H9 (cell line): ENCODE data around the gene BMP8A. TPM values are rescaled to one million over a fixed set of nuclear protein-coding genes. Genes with fewer than 3 reads are reported as not detected.

Experiments used
- DNase-seq: peaks from one replicate; pipeline ENCODE4 v3.0.0-alpha.2; 2017
- H2AFZ ChIP-seq: one replicate; pipeline ENCODE4 v1.6.1; 2013; ENCODE audit warnings: mild to moderate bottlenecking, low read length, control low read depth, moderate library complexity
- H2AK5ac ChIP-seq: 2 replicates; pipeline ENCODE4 v1.6.1; 2013; ENCODE audit warnings: low read length, control low read depth, mixed read lengths; ENCODE audit not compliant: insufficient read length
- H2BK120ac ChIP-seq: one replicate; pipeline ENCODE4 v1.6.1; 2013; ENCODE audit warnings: low read depth, mild to moderate bottlenecking, low read length, control low read depth, inconsistent platforms; ENCODE audit not compliant: poor library complexity, severe bottlenecking
- H2BK12ac ChIP-seq: 2 replicates; pipeline ENCODE4 v1.6.1; 2013; ENCODE audit warnings: low read length, control low read depth, mixed read lengths, low read depth; ENCODE audit not compliant: insufficient read length
- H2BK15ac ChIP-seq: 2 replicates; pipeline ENCODE4 v1.6.1; 2013; ENCODE audit warnings: low read depth, low read length, control low read depth
- H2BK20ac ChIP-seq: one replicate; pipeline ENCODE4 v1.6.1; 2013; ENCODE audit warnings: low read depth, mild to moderate bottlenecking, low read length, control low read depth, inconsistent platforms; ENCODE audit not compliant: poor library complexity, severe bottlenecking
- H2BK5ac ChIP-seq: 2 replicates; pipeline ENCODE4 v1.6.1; 2013; ENCODE audit warnings: low read length, control low read depth, mixed read lengths; ENCODE audit not compliant: insufficient read length
- H3K14ac ChIP-seq: 2 replicates; pipeline ENCODE4 v1.6.1; 2013; ENCODE audit warnings: low read length, control low read depth; ENCODE audit not compliant: insufficient read depth
- H3K18ac ChIP-seq: 2 replicates; pipeline ENCODE4 v1.6.1; 2013; ENCODE audit warnings: low read depth, mild to moderate bottlenecking, mixed read lengths, low read length, control low read depth; ENCODE audit not compliant: insufficient read length
- H3K23ac ChIP-seq: 2 replicates; pipeline ENCODE4 v1.6.1; 2013; ENCODE audit warnings: low read length, control low read depth, mixed read lengths, low read depth; ENCODE audit not compliant: insufficient read length
- H3K23me2 ChIP-seq: 2 replicates; pipeline ENCODE4 v1.6.1; 2013; ENCODE audit warnings: low read depth, mild to moderate bottlenecking, mixed read lengths, low read length, control low read depth; ENCODE audit not compliant: insufficient read length, poor library complexity, severe bottlenecking
- H3K27ac ChIP-seq: 2 replicates; pipeline ENCODE4 v1.5.1; 2013; ENCODE audit warnings: low read length, control low read depth, mixed read lengths, low read depth; ENCODE audit not compliant: insufficient read length
- H3K27me3 ChIP-seq: 2 replicates; pipeline ENCODE4 v1.6.1; 2013; ENCODE audit warnings: low read length, control low read depth, inconsistent platforms; ENCODE audit not compliant: insufficient read depth
- H3K4ac ChIP-seq: 2 replicates; pipeline ENCODE4 v1.6.1; 2013; ENCODE audit warnings: low read depth, mild to moderate bottlenecking, control low read depth, inconsistent platforms, low read length, moderate library complexity
- H3K4me1 ChIP-seq: 2 replicates; pipeline ENCODE4 v1.6.1; 2013; ENCODE audit warnings: low read length, control low read depth, inconsistent platforms; ENCODE audit not compliant: insufficient read depth
- H3K4me2 ChIP-seq: 2 replicates; pipeline ENCODE4 v1.6.1; 2013; ENCODE audit warnings: low read length, control low read depth, mixed read lengths; ENCODE audit not compliant: insufficient read length, insufficient read depth
- H3K56ac ChIP-seq: 2 replicates; pipeline ENCODE4 v1.6.1; 2013; ENCODE audit warnings: low read depth, mild to moderate bottlenecking, mixed read lengths, low read length, control low read depth; ENCODE audit not compliant: insufficient read length
- H3K79me1 ChIP-seq: 2 replicates; pipeline ENCODE4 v1.6.1; 2013; ENCODE audit warnings: low read depth, mild to moderate bottlenecking, moderate library complexity, low read length, control low read depth, inconsistent platforms; ENCODE audit not compliant: insufficient read depth, poor library complexity, severe bottlenecking
- H3K79me2 ChIP-seq: 2 replicates; pipeline ENCODE4 v1.6.1; 2013; ENCODE audit warnings: low read length, control low read depth, inconsistent platforms; ENCODE audit not compliant: insufficient read depth
- H3K9ac ChIP-seq: 2 replicates; pipeline ENCODE4 v1.6.1; 2013; ENCODE audit warnings: low read length, control low read depth, mixed read lengths; ENCODE audit not compliant: insufficient read length; ENCODE audit errors: extremely low read depth
- H3K9me3 ChIP-seq: one replicate; pipeline ENCODE4 v1.6.1; 2013; ENCODE audit warnings: low read depth, low read length, inconsistent platforms; ENCODE audit not compliant: control insufficient read depth
- H3T11ph ChIP-seq: one replicate; pipeline ENCODE4 v1.6.1; 2013; ENCODE audit warnings: mild to moderate bottlenecking, low read length, control low read depth, inconsistent platforms
- H4K20me1 ChIP-seq: one replicate; pipeline ENCODE4 v1.6.1; 2013; ENCODE audit not compliant: control insufficient read depth, insufficient read length, insufficient read depth
- H4K5ac ChIP-seq: 2 replicates; pipeline ENCODE4 v1.6.1; 2013; ENCODE audit warnings: low read depth, mild to moderate bottlenecking, mixed read lengths, low read length, control low read depth; ENCODE audit not compliant: insufficient read length
- H4K8ac ChIP-seq: replicated peaks from 2 replicates; pipeline ENCODE4 v1.6.1; 2013; ENCODE audit warnings: low read length, control low read depth, mixed read lengths, low read depth; ENCODE audit not compliant: insufficient read length
- H4K91ac ChIP-seq: 2 replicates; pipeline ENCODE4 v1.6.1; 2013; ENCODE audit warnings: low read depth, mild to moderate bottlenecking, moderate library complexity, mixed read lengths, low read length, control low read depth; ENCODE audit not compliant: insufficient read length
- H3K27ac Mint-ChIP-seq, 3 experiments: 2 replicates in 2 of 3; 3 replicates in 1 of 3; pipeline ENCODE4 v1.8.0; 2020 to 2021; ENCODE audit warnings: mixed read lengths in 3 of 3, mild to moderate bottlenecking in 1 of 3, moderate library complexity in 1 of 3
- H3K27me3 Mint-ChIP-seq: 2 replicates; pipeline ENCODE4 v1.8.0; 2021; ENCODE audit warnings: low read depth, mild to moderate bottlenecking, moderate library complexity, mixed read lengths
- H3K36me3 Mint-ChIP-seq, 3 experiments: 2 replicates in 2 of 3; 3 replicates in 1 of 3; pipeline ENCODE4 v1.8.0; 2020 to 2021; ENCODE audit warnings: low read depth in 3 of 3, mixed read lengths in 3 of 3; ENCODE audit not compliant: insufficient read depth in 1 of 3
- H3K4me1 Mint-ChIP-seq, 2 experiments: 2 replicates each; pipeline ENCODE4 v1.8.0; 2020; ENCODE audit warnings: mixed read lengths in 2 of 2
- H3K4me3 Mint-ChIP-seq, 2 experiments: 2 replicates in 1 of 2; 3 replicates in 1 of 2; pipeline ENCODE4 v1.8.0; 2020 to 2021; ENCODE audit warnings: mild to moderate bottlenecking in 2 of 2, mixed read lengths in 2 of 2, moderate library complexity in 1 of 2
- H3K9me3 Mint-ChIP-seq, 2 experiments: 2 replicates in 1 of 2; 3 replicates in 1 of 2; pipeline ENCODE4 v1.8.0; 2020; ENCODE audit warnings: mild to moderate bottlenecking in 2 of 2, mixed read lengths in 2 of 2, moderate library complexity in 1 of 2
- WGBS: extraction: QIAGEN DNeasy Blood & Tissue Kit; methylation state at CpG from one replicate; pipeline ENCODE4 v1.1.7; 2013; ENCODE audit warnings: missing lambda C conversion rate, low lambda C conversion rate, mixed read lengths; ENCODE audit not compliant: insufficient read length; ENCODE audit errors: extremely low coverage; 5-methylcytosine and 5-hydroxymethylcytosine counted together
- total RNA-seq: library from RNA; stranded (reverse); gene quantifications from 2 replicates; pipeline ENCODE4 v1.2.1, GENCODE V29; 2021
- TF ChIP-seq, protein P1 (sequence below): fragments of 200-600 bp; sonication (generic); conservative IDR thresholded peaks from 3 replicates; pipeline ENCODE4 v1.8.0; 2021; ENCODE audit warnings: antibody characterized with exemption, mild to moderate bottlenecking

BMP8A gene
- total RNA-seq, 1 experiment from 2014 or later: 0.52 TPM

DNA sequence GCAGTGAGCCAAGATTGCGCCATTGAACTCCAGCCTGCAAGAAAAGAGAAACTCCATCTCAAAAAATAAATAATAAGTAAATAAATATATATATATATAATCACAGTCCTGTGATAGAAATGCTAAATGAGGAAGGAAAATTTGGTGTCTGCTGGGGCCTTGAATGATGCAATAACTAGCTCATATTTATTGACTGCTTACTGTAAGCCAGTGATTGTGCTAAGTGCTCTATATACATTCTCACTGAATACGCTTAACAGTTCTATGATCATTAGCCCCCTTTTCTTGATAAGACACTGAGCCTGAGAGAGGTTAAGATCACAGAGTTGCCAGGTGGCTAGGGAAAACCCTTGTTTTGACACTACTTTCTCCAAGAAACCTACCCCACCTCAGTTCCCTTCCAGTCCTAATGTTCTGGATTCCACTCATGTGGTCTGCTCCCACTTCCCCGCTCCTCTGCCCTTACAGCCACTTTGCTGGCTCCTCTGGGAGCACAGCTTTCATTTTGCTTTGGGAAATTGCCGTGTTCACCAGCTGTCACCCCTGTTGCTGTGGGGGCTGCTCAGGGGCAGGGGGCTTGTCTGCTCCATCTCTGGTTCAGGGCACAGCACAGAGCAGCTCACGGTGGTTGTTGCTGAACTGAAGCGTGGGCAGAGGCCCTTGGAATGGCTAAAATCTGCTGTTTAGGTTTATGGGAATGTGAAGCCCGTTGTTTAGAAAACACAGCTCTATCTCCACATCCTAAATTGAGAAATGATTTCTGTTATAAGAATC is 2.5 kb upstream of the BMP8A start:
- Mint-ChIP-seq H3K27me3 (peaks cover 41% of the 10 kb centered on the region), H3K4me3 (no peak overlapping the region), H3K36me3 (peaks cover 11 to 36% (median 27%) of the 10 kb centered on the region in 3 experiments; a peak in 6 of 7 replicates), H3K4me1 (peaks cover 5% of the 10 kb centered on the region in 2 experiments), H3K27ac (no peak overlapping the region), H3K9me3 (no peaks in the 10 kb centered on the region)
- no peak for DNase-seq
- Histone ChIP-seq H2BK20ac (no peak overlapping the region), H3K79me2 (no peaks in the 10 kb centered on the region), H2BK15ac (no peak overlapping the region), H2BK5ac (no peak overlapping the region), H4K5ac (no peak overlapping the region), H3K4me2 (no peak overlapping the region), H3K4ac (no peak overlapping the region), H3K23me2 (peaks cover 12% of the 10 kb centered on the region), H3K27me3 (peaks cover 23% of the 10 kb centered on the region; the same call in 1 of the 2 replicates), H3K4me1 (no peaks in the 10 kb centered on the region), H4K8ac (no peak overlapping the region), H2BK120ac (no peak overlapping the region), H2AK5ac (no peak overlapping the region), H4K91ac (no peak overlapping the region), H3K79me1 (no peaks in the 10 kb centered on the region), H3K56ac (no peak overlapping the region), H3K18ac (no peak overlapping the region), H3K9me3 (no peaks in the 10 kb centered on the region), H3T11ph (no peak overlapping the region), H4K20me1 (no peaks in the 10 kb centered on the region), H3K23ac (no peak overlapping the region), H3K9ac (no peak overlapping the region), H2AFZ (no peak overlapping the region), H2BK12ac (no peak overlapping the region), H3K27ac (no peak overlapping the region), H3K14ac (no peak overlapping the region)
- no CpG with 5 or more reads among the region's 7 CpGs for WGBS
- TF ChIP-seq, protein P1, sequence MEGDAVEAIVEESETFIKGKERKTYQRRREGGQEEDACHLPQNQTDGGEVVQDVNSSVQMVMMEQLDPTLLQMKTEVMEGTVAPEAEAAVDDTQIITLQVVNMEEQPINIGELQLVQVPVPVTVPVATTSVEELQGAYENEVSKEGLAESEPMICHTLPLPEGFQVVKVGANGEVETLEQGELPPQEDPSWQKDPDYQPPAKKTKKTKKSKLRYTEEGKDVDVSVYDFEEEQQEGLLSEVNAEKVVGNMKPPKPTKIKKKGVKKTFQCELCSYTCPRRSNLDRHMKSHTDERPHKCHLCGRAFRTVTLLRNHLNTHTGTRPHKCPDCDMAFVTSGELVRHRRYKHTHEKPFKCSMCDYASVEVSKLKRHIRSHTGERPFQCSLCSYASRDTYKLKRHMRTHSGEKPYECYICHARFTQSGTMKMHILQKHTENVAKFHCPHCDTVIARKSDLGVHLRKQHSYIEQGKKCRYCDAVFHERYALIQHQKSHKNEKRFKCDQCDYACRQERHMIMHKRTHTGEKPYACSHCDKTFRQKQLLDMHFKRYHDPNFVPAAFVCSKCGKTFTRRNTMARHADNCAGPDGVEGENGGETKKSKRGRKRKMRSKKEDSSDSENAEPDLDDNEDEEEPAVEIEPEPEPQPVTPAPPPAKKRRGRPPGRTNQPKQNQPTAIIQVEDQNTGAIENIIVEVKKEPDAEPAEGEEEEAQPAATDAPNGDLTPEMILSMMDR: no peak
